Keratinocyte (primary cell): Measurements from ENCODE around the gene C1RL.

Experiments
- EZH2 ChIP-seq: IDR thresholded peaks from one replicate; pipeline ENCODE4 v1.6.1; 2012; ENCODE audit warnings: inconsistent platforms, mild to moderate bottlenecking, low read length, moderate library complexity
- TF ChIP-seq, protein P1 (sequence below), 3 experiments: IDR thresholded peaks in 1 of 3; conservative IDR thresholded peaks in 1 of 3; optimal IDR thresholded peaks in 1 of 3; 2 replicates in 2 of 3; 3 replicates in 1 of 3; pipeline versions ENCODE3 to v1.5.1; 2011; ENCODE audit warnings: low read length in 3 of 3, mild to moderate bottlenecking in 3 of 3, moderate library complexity in 2 of 3, control low read depth in 1 of 3, inconsistent platforms in 1 of 3; ENCODE audit not compliant: insufficient read depth in 2 of 3; ENCODE audit errors: extremely low read depth in 1 of 3

DNA sequence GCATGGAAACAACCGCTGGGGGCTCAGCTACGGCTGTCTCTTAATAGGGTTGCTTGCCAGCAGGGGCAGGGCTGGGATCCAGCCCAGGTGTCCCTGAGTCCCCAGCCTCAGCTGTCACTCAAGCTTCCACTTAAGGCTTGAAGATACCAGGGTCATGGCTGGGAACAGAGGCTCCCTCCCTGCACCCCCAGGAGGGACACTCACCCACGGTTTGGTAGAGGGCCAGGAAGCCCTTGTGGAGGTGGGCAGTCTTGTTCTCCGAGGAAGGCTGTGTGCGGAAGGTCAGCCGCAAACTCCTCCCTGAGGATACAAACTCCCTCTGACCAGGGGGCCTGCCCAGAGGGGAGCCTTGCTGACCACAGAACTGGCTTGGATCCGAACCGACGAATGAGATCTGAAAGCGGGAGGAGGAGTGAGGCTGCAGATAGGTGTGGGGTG lies 7.3 kb downstream of the C1RL start:
- TF ChIP-seq EZH2: no peak
- TF ChIP-seq, protein P1, sequence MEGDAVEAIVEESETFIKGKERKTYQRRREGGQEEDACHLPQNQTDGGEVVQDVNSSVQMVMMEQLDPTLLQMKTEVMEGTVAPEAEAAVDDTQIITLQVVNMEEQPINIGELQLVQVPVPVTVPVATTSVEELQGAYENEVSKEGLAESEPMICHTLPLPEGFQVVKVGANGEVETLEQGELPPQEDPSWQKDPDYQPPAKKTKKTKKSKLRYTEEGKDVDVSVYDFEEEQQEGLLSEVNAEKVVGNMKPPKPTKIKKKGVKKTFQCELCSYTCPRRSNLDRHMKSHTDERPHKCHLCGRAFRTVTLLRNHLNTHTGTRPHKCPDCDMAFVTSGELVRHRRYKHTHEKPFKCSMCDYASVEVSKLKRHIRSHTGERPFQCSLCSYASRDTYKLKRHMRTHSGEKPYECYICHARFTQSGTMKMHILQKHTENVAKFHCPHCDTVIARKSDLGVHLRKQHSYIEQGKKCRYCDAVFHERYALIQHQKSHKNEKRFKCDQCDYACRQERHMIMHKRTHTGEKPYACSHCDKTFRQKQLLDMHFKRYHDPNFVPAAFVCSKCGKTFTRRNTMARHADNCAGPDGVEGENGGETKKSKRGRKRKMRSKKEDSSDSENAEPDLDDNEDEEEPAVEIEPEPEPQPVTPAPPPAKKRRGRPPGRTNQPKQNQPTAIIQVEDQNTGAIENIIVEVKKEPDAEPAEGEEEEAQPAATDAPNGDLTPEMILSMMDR (optimal IDR thresholded peaks at IDR 0.05 in 1 of 3, IDR thresholded peaks at IDR 0.05 in 1 of 3, conservative IDR thresholded peaks at IDR 0.05 in 1 of 3; ENCODE audit: extremely low read depth in 1 of 3, insufficient read depth in 2 of 3, low read length in 3 of 3): no peak
